Measurements from ENCODE around the gene TMEM17.

Gene TMEM17

DNA sequence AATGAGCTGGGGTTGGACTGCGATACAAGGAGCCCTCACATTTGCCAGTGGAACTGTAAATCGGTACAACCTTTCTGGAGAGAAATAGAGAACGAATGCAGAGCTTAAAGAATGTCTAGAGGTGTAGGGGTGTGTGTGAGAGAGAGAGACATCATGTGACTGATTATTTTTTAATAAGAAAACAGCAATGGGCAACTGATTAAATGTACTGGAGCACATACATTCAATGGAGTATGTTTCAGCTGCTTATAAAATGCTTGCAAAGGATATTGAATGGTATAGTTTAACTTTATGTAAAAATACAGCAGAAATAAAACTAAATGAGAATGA lies 391 bp upstream of the TMEM17 start:
- no peak for DNase-seq

- no peak for DNase-seq
These were observed 766 bp downstream of the TMEM17 start for GRCh38 chr2:62505109-62505749.

- DNase-seq: no peak
These were observed 1.3 kb downstream of the TMEM17 start for GRCh38 chr2:62504657-62505056.

- no peak for DNase-seq
These were observed 4.0 kb downstream of the TMEM17 start for GRCh38 chr2:62501794-62502500.

DNA sequence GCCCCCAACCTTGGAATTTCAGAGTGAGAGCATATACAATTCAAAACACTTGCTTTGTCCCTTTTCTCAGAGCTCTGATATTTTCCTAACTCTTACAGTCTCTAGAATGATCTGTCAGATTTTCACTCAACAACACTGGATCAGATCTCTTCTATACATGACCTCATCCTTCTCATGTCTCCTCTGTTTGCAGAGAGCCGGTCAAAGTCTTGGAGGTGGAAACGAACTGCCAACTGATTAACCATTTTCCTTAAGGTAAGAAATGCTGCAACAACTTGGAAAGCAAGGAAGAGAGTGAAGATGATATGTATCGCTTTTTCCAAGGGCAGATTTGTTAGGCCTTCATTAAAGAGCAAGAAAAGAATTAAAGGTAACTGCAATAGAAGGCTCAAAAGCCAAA lies 4.9 kb downstream of the TMEM17 start:
- no peak for DNase-seq

DNA sequence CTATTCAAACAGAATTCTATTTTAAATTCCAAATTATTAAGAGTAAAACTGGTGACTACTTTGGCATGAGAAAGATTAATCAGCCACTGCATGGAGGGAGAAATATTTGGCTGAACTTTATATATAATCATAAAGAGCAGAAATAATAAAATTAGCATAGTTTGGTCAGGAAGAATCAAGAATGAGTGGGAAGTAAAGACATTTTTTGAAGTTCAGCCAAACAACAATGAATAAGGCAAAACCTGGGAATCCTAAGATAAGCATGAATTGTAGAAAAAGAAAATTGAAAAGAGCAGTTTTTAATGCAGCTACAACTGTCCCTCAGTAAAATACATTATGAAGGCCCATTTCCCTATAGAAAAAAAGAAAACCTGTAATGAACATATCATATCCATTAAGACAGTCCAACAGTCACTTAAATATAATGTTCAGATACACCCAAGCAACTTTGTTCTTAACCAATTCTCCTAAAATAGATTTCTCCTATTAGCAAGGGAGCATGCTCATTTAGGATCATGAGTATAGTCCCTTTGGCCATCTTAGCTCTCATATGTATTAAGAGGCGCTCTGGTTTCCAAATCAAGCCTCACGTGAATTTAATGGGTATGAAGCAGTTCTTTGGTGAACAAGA lies 6.5 kb downstream of the TMEM17 start:
- no peak for DNase-seq

- no peak for DNase-seq
These were observed 7.3 kb downstream of the TMEM17 start for GRCh38 chr2:62498739-62499138.

- no peak for DNase-seq
These were observed 10.2 kb downstream of the TMEM17 start for GRCh38 chr2:62495761-62496160.

DNA sequence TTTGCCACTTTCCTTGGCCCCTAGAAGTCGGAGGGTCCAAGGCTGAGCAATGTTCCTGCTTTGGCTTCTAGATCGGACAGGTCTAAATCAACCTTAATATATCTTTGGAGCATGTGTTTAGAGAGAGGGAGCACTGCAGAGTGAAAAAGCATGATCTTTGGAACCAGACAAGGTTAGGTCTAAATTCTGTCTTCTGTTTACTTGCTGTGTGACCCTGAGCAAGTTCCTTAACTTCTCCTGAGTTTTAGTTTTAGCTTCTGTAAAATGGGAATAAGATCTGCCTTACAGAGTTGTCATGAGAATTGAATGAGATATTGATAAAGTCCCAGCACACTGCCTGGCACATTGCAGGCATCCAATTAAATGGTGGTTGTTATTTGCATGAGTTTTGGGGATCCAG lies 13.9 kb downstream of the TMEM17 start:
- DNase-seq: no peak

DNA sequence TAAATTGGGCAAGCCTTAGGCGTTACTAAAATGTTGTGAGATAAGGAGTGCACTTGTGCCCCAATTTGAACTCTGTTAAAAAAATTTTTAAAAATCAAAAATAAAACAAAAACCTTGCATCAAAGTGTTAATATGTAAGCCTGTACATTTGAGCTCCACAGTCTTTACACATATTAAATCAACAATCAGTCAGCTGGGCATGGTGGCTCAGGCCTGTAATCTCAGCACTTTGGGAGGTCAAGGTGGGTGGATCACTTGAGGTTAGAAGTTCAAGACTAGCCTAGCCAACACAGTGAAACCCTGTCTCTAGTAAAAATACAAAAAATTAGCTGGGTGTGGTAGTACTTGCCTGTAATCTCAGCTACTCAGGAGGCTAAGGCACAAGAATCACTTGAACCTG lies 16.3 kb downstream of the TMEM17 start:
- no peak for DNase-seq

DNA sequence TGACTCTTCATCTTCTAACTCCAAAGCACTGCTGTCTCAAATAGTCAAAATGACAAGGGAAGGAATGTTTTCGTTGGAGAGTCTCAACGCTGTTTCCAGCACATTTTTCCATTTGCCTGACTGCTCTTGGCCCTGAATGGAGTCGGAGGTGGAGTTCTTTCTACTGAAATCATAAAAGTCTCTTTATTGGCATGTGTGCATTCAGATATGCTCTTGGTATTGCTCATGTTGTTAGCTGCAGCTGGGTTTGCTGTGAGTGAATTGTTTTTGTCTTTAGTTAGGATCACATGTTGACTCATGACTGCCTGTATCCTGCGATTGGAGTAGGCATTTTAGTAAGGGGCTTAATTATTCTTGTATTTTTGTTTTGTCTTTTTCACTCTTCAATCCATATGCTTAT lies 16.8 kb downstream of the TMEM17 start:
- DNase-seq: no peak

- no peak for DNase-seq
These were observed 19.6 kb downstream of the TMEM17 start for GRCh38 chr2:62486439-62486765.

- no peak for DNase-seq
These were observed 20.1 kb downstream of the TMEM17 start for GRCh38 chr2:62485761-62486438.

- DNase-seq: no peak
These were observed 23.2 kb downstream of the TMEM17 start for GRCh38 chr2:62482558-62483352.

DNA sequence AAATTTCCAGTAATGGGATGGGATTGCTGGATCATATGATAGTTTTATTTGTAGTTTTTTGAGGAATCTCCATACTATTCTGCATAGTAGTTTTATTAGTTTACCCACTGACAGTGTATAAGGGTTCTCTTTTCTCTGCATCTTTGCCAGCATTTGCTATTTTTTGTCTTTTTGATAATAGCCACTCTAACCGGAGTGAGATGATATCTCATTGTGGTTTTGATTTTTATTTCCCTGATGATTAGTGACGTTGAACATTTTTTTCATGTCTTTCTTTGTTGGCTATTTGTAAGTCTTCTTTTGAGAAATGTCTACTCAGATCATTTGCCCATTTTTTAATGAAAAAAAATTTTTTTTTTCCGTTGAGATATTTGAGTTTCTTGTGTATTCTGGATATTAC lies 26.1 kb downstream of the TMEM17 start:
- DNase-seq: no peak

DNA sequence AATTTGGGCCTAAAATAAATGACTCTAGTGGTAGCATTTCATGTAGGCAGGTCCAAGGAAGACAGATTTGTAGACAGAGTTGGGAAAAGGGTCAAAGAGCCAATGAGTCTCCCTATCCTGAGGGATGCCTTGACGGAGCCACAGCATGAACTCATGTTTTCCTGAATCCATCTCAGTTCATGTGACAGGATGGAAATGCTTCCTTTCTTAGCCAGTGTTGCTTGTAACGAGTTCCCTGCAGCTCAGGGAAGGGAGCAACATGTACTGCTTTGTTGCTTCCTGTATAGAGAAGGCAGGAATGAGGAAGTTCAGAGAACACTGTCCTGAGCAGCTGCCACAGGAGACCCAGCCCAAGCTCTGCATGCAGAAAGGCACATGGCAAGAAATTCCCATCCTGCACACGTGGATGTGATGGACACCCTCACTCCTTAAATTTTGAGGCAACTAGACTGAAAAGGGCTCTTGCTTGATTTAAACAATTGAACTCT lies 27.9 kb downstream of the TMEM17 start:
- no peak for DNase-seq

- no peak for DNase-seq
These were observed 28.4 kb downstream of the TMEM17 start for GRCh38 chr2:62477573-62477972.

DNA sequence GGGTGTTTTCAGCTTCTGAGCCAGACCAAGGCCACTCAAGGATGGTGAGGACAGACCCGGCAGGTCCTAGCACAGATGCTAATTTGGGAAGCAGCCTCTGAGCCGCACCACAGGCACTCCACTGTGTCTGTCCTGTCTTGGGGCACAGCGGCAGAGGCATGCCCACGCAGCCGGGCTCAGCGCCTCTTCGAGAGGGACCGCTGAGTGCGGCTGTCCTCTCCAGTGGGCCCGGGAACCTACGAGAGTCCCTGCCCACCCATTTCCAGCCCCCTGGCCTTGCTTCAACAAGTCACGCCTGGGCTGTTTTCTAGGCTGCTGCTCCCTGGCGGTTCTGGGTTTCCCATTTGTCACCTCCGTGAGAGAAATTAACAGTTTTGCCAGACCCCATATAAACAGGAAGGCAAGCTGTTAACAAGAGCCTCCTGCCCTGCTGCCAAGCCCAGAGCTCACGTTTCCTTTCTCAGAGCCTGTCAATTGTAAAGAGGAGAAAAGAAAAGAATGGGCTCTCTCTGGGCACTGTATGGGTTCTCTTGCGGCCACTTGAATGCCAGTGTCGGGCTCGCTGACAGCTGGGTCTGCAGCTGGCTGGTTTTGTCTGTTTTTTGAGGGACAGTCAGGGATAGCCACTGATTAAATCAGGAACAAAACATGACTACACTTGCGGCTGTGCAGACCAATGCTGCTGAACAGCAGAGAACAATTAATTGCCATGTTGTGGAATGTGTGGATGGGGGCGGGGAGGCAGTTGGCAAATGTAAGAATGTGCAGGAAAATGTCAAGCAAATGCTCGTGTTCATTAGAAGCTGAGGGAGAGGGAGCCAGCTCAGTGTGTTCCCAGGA lies 30.6 kb downstream of the TMEM17 start:
- no peak for DNase-seq

GRCh38 chr2:62474176-62474575 lies 31.8 kb downstream of the TMEM17 start:
- DNase-seq: no peak

GRCh38 chr2:62473246-62473827 lies 32.7 kb downstream of the TMEM17 start:
- DNase-seq: no peak

GRCh38 chr2:62472312-62472711 lies 33.7 kb downstream of the TMEM17 start:
- DNase-seq: no peak

- DNase-seq: no peak
These were observed 34.2 kb downstream of the TMEM17 start for GRCh38 chr2:62471816-62472215.
